Measurements from ENCODE around the gene PDE10A.
"Not testable (repeated sequence)": the region's sequence is repeated elsewhere in the genome, so short reads cannot be mapped to it uniquely, and the experiment has no call there.

Gene PDE10A

DNA sequence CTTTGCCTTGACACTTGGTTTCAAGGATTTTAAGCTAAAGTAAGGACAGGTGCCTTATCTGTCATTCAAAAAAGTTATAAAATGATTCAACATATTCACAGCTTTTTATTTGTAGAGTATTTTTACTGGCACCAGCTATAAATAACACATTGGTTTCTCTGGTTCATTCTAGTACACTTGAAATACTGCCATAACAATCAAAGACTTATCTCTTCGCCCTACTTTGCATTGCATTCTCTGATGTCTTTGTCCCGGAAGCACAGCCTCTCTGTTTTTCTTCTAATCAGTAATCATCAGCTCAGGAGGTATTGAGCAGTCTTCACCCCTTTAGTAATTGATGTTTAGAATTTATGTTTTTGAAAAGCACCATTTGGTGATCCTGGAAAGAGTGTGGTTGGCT, 156.4 kb downstream of the PDE10A start:
- CTCF ChIA-PET: no interaction called here
- H3K27ac Mint-ChIP-seq: no peak overlapping the region
- H3K4me3 Mint-ChIP-seq: no peak overlapping the region
- H3K4me1 Mint-ChIP-seq: peaks cover 2% of the 10 kb centered on the region
- no peaks in the 10 kb centered on the region for H3K9me3 Mint-ChIP-seq
- H3K27me3 Mint-ChIP-seq: no peaks in the 10 kb centered on the region
- H3K36me3 Mint-ChIP-seq: no peaks in the 10 kb centered on the region
- no peak for DNase-seq

GRCh38 chr6:165500214-165500907, 162.7 kb downstream of the PDE10A start:
- H3K4me1 Mint-ChIP-seq, H3K27ac Mint-ChIP-seq, H3K27me3 Mint-ChIP-seq, H3K9me3 Mint-ChIP-seq, H3K4me3 Mint-ChIP-seq, CTCF ChIA-PET, DNase-seq, H3K36me3 Mint-ChIP-seq: not testable (repeated sequence)

DNA sequence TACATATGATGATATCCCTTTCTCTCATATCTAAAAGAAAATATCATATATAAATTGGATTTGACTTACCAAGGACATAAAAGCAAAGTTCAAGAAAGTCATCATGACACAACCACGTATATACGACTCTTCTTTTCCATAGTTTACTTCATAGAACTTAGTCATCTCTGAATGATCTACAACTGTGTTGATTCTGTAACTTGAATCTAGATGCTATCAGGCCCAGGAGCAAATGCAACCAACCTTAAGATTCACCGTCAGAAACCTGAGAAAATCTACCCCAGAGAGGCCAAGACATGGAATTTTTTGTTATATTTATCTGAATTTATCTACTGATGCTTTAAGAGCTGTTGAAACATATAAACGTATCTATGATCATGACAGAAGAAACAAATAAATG, 165.6 kb downstream of the PDE10A start:
- Mint-ChIP-seq H3K9me3 (no peaks in the 10 kb centered on the region), H3K27me3 (no peaks in the 10 kb centered on the region), H3K4me1 (no peaks in the 10 kb centered on the region), H3K4me3 (no peak overlapping the region), H3K27ac (no peak overlapping the region), H3K36me3 (no peaks in the 10 kb centered on the region)
- no peak for DNase-seq
- CTCF ChIA-PET: no interaction called here

GRCh38 chr6:165488624-165489295, 174.3 kb downstream of the PDE10A start:
- CTCF ChIA-PET: interaction anchor here (1.0 to 1.4 kb wide), 2 partner anchors 32 to 49 kb away, joined by 3 read pairs; no protein-coding TSS in a partner anchor

GRCh38 chr6:165487950-165488349, 175.1 kb downstream of the PDE10A start:
- DNase-seq: no peak
- peaks cover 6% of the 10 kb centered on the region for H3K9me3 Mint-ChIP-seq
- no peak overlapping the region for H3K27ac Mint-ChIP-seq
- no peaks in the 10 kb centered on the region for H3K4me1 Mint-ChIP-seq
- H3K36me3 Mint-ChIP-seq: no peaks in the 10 kb centered on the region
- H3K27me3 Mint-ChIP-seq: no peaks in the 10 kb centered on the region
- no peak overlapping the region for H3K4me3 Mint-ChIP-seq
- CTCF ChIA-PET: no interaction called here

More at GRCh38 chr6:165488624-165489295, 174.3 kb downstream of the PDE10A start:
- Mint-ChIP-seq H3K4me1 (no peaks in the 10 kb centered on the region), H3K27me3 (no peaks in the 10 kb centered on the region), H3K36me3 (no peaks in the 10 kb centered on the region), H3K9me3 (peaks cover 6% of the 10 kb centered on the region), H3K27ac (no peak overlapping the region), H3K4me3 (no peak overlapping the region)
- DNase-seq: no peak

GRCh38 chr6:165487347-165487746, 175.7 kb downstream of the PDE10A start:
- no peaks in the 10 kb centered on the region for H3K27me3 Mint-ChIP-seq
- no peak for DNase-seq
- no peaks in the 10 kb centered on the region for H3K36me3 Mint-ChIP-seq
- H3K4me1 Mint-ChIP-seq: no peaks in the 10 kb centered on the region
- H3K9me3 Mint-ChIP-seq: peaks cover 6% of the 10 kb centered on the region
- H3K27ac Mint-ChIP-seq: no peak overlapping the region
- CTCF ChIA-PET: no interaction called here
- H3K4me3 Mint-ChIP-seq: no peak overlapping the region

GRCh38 chr6:165486183-165487137, 176.6 kb downstream of the PDE10A start:
- Mint-ChIP-seq H3K4me3 (no peak overlapping the region), H3K27ac (no peak overlapping the region), H3K36me3 (no peaks in the 10 kb centered on the region), H3K4me1 (no peaks in the 10 kb centered on the region), H3K9me3 (peaks cover under 1% of the 10 kb centered on the region), H3K27me3 (no peaks in the 10 kb centered on the region)
- no peak for DNase-seq
- CTCF ChIA-PET: no interaction called here

DNA sequence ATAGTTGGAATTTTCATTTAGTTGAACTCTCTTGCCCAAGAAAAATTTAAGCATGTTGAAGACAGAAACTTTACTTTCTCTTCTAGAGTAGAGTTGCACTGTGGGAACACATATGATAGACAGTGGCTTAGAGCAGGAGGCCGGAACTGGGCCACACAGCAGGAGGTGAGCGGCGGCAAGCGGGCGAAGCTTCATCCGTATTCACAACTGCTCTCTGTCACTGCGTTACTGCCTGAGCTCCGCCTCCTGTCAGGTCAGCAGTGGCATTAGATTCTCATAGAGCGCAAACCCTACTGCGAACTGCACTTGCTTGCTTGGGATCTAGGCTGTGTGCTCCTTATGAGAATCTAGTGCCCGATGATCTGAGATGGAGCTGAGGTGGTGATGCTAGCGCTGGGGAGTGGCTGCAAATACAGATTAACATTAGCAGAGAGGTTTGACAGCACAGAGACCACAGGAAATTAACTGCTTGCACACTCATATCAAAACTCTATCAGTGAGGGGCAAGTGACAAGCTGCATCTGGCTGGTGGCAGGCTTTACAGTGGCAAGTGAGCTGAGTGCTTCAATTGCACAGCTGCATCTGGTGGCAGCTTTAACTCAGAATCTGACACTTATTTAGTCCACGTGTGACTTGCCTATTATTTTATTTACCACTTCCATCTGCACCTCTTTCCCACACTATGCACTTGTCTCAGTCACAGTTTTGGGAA, 178.7 kb downstream of the PDE10A start:
- H3K9me3 Mint-ChIP-seq: no peaks in the 10 kb centered on the region
- H3K27ac Mint-ChIP-seq: no peak overlapping the region
- DNase-seq: no peak
- CTCF ChIA-PET: no interaction called here
- no peaks in the 10 kb centered on the region for H3K36me3 Mint-ChIP-seq
- H3K4me1 Mint-ChIP-seq: no peaks in the 10 kb centered on the region
- H3K4me3 Mint-ChIP-seq: no peak overlapping the region
- no peaks in the 10 kb centered on the region for H3K27me3 Mint-ChIP-seq

DNA sequence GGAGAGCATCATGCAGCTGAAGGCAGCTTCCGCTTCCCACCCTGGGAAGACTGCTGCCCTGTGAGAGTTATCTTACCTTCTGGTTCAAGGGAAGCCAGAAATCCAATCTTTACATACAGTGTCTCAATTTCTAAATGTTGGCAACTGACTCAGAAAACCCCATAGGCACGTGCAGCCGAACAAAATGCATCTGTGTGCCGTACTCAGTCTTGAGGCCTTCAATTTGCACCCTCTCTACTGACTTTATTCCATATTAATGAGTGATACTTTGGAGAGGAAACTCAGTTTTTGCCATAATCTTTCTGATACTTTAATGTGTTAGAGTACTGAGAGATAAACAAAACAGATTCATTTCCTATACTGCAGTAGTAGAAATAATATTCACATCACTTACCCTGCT, 181.1 kb downstream of the PDE10A start:
- no peak overlapping the region for H3K4me3 Mint-ChIP-seq
- H3K9me3 Mint-ChIP-seq: no peaks in the 10 kb centered on the region
- H3K27ac Mint-ChIP-seq: no peak overlapping the region
- no peak for DNase-seq
- no peaks in the 10 kb centered on the region for H3K27me3 Mint-ChIP-seq
- H3K4me1 Mint-ChIP-seq: no peaks in the 10 kb centered on the region
- H3K36me3 Mint-ChIP-seq: no peaks in the 10 kb centered on the region
- CTCF ChIA-PET: no interaction called here

- CTCF ChIA-PET: no interaction called here
- H3K27me3 Mint-ChIP-seq: no peaks in the 10 kb centered on the region
- no peak overlapping the region for H3K4me3 Mint-ChIP-seq
- no peaks in the 10 kb centered on the region for H3K9me3 Mint-ChIP-seq
- H3K36me3 Mint-ChIP-seq: no peaks in the 10 kb centered on the region
- no peak for DNase-seq
- H3K4me1 Mint-ChIP-seq: no peaks in the 10 kb centered on the region
- H3K27ac Mint-ChIP-seq: no peak overlapping the region
Observed at GRCh38 chr6:165480916-165481315, 182.1 kb downstream of the PDE10A start.

GRCh38 chr6:165478581-165478980, 184.5 kb downstream of the PDE10A start:
- no peak for DNase-seq
- no peaks in the 10 kb centered on the region for H3K4me1 Mint-ChIP-seq
- H3K27ac Mint-ChIP-seq: no peak overlapping the region
- CTCF ChIA-PET: no interaction called here
- no peaks in the 10 kb centered on the region for H3K36me3 Mint-ChIP-seq
- H3K9me3 Mint-ChIP-seq: peaks cover 1% of the 10 kb centered on the region
- no peaks in the 10 kb centered on the region for H3K27me3 Mint-ChIP-seq
- H3K4me3 Mint-ChIP-seq: no peak overlapping the region

DNA sequence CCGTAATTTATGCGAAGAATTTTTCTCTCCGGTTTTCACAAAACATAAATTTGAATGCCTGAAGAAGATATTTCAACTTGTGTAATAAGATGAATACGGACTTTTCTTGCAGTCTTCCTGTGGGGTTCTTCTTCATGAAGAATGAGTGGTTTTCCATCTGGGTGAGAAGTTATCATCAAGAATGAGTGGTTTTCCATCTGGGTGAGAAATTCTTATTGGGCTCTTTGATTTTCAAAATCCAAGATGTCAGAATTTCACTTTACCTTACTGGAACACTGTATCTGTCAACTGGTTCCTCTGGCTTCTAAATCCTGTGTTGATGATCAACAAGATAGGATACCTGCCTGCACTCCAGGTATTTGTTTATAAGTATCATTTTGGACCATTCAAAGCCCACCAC, 193.6 kb downstream of the PDE10A start:
- Mint-ChIP-seq H3K4me3 (no peak overlapping the region), H3K4me1 (no peaks in the 10 kb centered on the region), H3K36me3 (no peaks in the 10 kb centered on the region), H3K9me3 (peaks cover 11% of the 10 kb centered on the region), H3K27ac (no peak overlapping the region), H3K27me3 (no peaks in the 10 kb centered on the region)
- CTCF ChIA-PET: no interaction called here
- DNase-seq: no peak

DNA sequence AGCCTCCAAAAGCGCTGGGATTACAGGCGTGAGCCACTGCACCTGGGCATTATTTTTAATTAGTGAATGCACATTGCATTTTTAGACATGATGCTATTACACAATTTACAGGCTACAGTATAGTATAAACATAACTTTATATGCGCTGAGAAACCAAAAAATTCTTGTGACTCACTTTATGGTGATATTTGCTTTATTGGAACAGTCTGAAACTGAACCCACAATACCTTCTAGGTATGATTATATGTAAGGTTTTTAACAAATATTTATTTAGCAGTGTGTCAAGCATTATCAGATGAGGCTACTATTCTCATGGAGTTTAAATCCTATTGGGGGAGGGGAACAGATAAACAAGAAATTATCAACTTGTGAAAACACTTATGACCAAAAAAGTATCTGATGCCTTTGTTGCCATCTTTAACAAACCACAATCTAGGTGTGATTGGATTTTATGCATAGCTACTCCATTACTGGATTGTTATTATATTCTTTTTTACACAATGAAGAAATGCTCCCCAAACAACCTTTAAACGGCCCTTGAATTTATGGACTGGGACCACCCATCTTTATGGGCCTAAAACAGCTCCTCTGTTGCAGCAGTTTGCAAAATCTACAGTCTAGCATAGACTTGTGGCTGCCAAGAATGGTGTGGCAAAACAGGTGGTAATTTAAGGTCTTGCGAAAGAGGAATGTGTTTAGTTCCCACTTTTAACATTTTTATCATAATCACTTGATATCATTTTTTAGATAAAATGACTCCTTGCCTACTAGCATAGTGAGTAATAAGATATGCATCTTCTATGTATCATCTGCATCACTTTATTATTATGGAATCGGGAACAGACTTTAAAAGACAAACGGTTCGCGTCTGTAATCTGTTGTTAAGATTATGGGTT, 194.5 kb downstream of the PDE10A start:
- Mint-ChIP-seq H3K27me3 (no peaks in the 10 kb centered on the region), H3K36me3 (no peaks in the 10 kb centered on the region), H3K9me3 (peaks cover 16% of the 10 kb centered on the region), H3K4me1 (no peaks in the 10 kb centered on the region), H3K4me3 (no peak overlapping the region), H3K27ac (no peak overlapping the region)
- CTCF ChIA-PET: no interaction called here
- DNase-seq: no peak

Data from activated naive CD4-positive, alpha-beta T cell treated with anti-CD3 and anti-CD28 coated beads, Interleukin-2, amount 10 ng/mL, durations not matched to agents 7 days and 5 days (primary cell).